Measurements from ENCODE around the gene FTO.

FTO gene

GRCh38 chr16:54129810-54130209, 425.9 kb downstream of the FTO start:
- POLR2A ChIA-PET (ENCODE audit: low non-redundant PET) = no interaction called here
- no peak for DNase-seq (ENCODE audit: low spot score)
- TF ChIP-seq, protein P1, sequence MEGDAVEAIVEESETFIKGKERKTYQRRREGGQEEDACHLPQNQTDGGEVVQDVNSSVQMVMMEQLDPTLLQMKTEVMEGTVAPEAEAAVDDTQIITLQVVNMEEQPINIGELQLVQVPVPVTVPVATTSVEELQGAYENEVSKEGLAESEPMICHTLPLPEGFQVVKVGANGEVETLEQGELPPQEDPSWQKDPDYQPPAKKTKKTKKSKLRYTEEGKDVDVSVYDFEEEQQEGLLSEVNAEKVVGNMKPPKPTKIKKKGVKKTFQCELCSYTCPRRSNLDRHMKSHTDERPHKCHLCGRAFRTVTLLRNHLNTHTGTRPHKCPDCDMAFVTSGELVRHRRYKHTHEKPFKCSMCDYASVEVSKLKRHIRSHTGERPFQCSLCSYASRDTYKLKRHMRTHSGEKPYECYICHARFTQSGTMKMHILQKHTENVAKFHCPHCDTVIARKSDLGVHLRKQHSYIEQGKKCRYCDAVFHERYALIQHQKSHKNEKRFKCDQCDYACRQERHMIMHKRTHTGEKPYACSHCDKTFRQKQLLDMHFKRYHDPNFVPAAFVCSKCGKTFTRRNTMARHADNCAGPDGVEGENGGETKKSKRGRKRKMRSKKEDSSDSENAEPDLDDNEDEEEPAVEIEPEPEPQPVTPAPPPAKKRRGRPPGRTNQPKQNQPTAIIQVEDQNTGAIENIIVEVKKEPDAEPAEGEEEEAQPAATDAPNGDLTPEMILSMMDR (conservative IDR thresholded peaks at IDR 0.05; ENCODE audit: low read depth) = no peak
- CTCF ChIA-PET = interaction anchor here (0.8 kb wide), 1 partner anchor 237 kb away, joined by 3 read pairs; no protein-coding TSS in a partner anchor
- no peak overlapping the region for H3K27ac ChIP-seq

- H3K27ac ChIP-seq = no peak overlapping the region
- POLR2A ChIA-PET (ENCODE audit: low non-redundant PET) = no interaction called here
- no peak for DNase-seq (ENCODE audit: low spot score)
- CTCF ChIA-PET = no interaction called here
- TF ChIP-seq, protein P1 (conservative IDR thresholded peaks at IDR 0.05; ENCODE audit: low read depth) = no peak
Measured at GRCh38 chr16:54135361-54136275, 431.7 kb downstream of the FTO start.

DNA sequence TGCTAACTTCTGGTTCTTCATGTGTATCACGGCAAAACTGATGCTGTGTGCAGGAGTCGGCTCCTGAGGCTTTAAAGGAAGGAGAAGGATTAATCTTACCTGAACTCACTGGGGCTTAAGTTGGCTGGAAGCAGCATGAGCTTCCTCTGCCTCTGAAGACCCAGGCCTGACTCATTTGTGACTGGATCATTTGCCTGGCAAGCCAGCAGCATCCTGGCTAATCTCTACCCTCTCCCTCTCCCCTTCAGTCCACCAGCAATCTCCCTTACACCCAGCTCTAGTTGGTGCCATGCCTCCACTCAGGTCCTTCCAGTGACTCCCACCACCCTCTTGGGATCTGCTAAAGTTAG, 432.3 kb downstream of the FTO start:
- H3K27ac ChIP-seq = no peak overlapping the region
- TF ChIP-seq, protein P1 (conservative IDR thresholded peaks at IDR 0.05; ENCODE audit: low read depth) = no peak
- DNase-seq (ENCODE audit: low spot score) = peak; percentile 13
- ChIA-PET CTCF (no interaction called here), POLR2A (ENCODE audit: low non-redundant PET) (no interaction called here)

DNA sequence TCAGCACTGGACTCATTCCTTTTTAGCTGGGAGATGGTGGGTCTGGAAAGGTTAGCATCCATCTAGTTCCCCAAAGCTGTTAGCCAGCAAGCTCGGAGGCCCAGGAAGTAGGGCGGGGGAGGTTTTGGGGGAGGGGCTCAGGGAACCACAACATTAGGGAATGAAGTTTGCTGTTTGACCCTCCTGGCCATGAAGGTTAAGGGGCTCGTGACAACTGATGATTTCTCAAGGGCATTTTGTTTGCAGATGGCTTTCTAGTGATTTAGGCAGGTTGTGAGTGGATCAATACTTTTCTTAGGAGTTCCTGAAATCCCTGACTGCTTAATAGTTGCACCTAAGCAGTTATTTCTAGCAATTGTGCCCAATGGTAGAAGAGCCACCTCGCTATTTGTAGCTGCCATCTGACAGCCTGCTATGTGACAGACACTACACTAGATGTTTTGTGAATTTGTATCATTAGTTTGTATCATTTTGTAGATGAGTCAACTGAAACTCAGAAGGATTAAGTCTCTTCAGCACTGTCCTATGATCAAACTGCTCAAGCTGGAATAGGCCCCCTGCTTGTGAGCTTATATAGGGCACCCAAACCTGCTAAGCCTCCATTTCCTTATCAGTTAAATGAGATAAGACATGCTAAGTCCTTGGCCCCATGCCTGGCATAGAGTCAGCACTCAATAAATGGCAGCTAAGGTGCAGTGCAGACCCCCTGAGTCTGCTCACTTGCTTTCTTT, 436.3 kb downstream of the FTO start:
- H3K27ac ChIP-seq = no peak overlapping the region
- peak; percentile 5 for DNase-seq (ENCODE audit: low spot score)
- ChIA-PET POLR2A (ENCODE audit: low non-redundant PET) (no interaction called here), CTCF (no interaction called here)
- TF ChIP-seq, protein P1 (conservative IDR thresholded peaks at IDR 0.05; ENCODE audit: low read depth) = no peak

DNA sequence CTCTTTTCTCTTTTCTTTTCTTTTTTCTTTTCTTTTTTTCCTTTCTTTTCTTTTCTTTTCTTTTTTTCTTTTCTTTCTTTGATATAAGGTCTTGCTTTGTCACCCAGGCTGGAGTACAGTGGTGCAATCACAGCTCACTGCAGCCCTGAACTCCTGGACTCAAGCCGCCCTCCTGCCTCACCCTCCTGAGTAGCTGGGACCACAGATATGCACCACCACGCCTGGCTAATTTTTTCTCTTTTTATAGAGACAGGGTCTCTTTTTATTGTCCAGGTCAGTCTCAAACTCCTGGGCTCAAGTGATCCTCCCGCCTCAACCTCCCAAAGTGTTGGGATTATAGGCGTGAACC, 436.8 kb downstream of the FTO start:
- no peak overlapping the region for H3K27ac ChIP-seq
- no peak for DNase-seq (ENCODE audit: low spot score)
- ChIA-PET CTCF (no interaction called here), POLR2A (ENCODE audit: low non-redundant PET) (no interaction called here)
- TF ChIP-seq, protein P1 (conservative IDR thresholded peaks at IDR 0.05; ENCODE audit: low read depth) = no peak

- POLR2A ChIA-PET (ENCODE audit: low non-redundant PET) = no interaction called here
- H3K27ac ChIP-seq = no peak overlapping the region
- no peak for DNase-seq (ENCODE audit: low spot score)
- CTCF ChIA-PET = no interaction called here
- TF ChIP-seq, protein P1 (conservative IDR thresholded peaks at IDR 0.05; ENCODE audit: low read depth) = no peak
Measured at GRCh38 chr16:54142787-54143186, 438.8 kb downstream of the FTO start.

All from RWPE1 (cell line).